AG09309 (cell line): ENCODE measurements around the gene EYA3.

Experiments used
- DNase-seq: peaks from one replicate; pipeline ENCODE4 v3.0.0-alpha.2; 2010; ENCODE audit warnings: low read depth
- H3K4me3 ChIP-seq: 2 replicates; pipeline ENCODE4 v1.5.1; 2011; ENCODE audit warnings: mild to moderate bottlenecking, low read depth, low read length, moderate library complexity; ENCODE audit not compliant: control insufficient read depth
- CTCF ChIP-seq: IDR thresholded peaks from 2 replicates; pipeline ENCODE4 v1.5.1; 2011; ENCODE audit warnings: mild to moderate bottlenecking, low read depth, low read length, inconsistent platforms; ENCODE audit not compliant: insufficient read depth, control insufficient read depth; ENCODE audit errors: missing control alignments

Gene EYA3

GRCh38 chr1:28086651-28087050 lies 1.8 kb downstream of the EYA3 start:
- H3K4me3 ChIP-seq = no peak overlapping the region
- no peak for TF ChIP-seq CTCF
- DNase-seq = no peak

GRCh38 chr1:28085129-28085528 lies 3.3 kb downstream of the EYA3 start:
- DNase-seq = no peak
- TF ChIP-seq CTCF = no peak
- no peak overlapping the region for H3K4me3 ChIP-seq

- no peak for DNase-seq
- no peak overlapping the region for H3K4me3 ChIP-seq
- no peak for TF ChIP-seq CTCF
Observed at GRCh38 chr1:28083876-28084275, 4.5 kb downstream of the EYA3 start.

- no peak overlapping the region for H3K4me3 ChIP-seq
- DNase-seq = no peak
- no peak for TF ChIP-seq CTCF
Observed at GRCh38 chr1:28078680-28079626, 9.5 kb downstream of the EYA3 start.

GRCh38 chr1:28078262-28078661 lies 10.1 kb downstream of the EYA3 start:
- no peak overlapping the region for H3K4me3 ChIP-seq
- DNase-seq = no peak
- TF ChIP-seq CTCF = no peak

- H3K4me3 ChIP-seq = no peak overlapping the region
- TF ChIP-seq CTCF = no peak
- no peak for DNase-seq
Observed at GRCh38 chr1:28074892-28075511, 13.4 kb downstream of the EYA3 start.
